NCI-H748 treated with DMSO at 0.1 percent for 48 hours (cell line): ENCODE measurements around the gene CLCN3.
"Not testable (repeated sequence)": the region's sequence is repeated elsewhere in the genome, so short reads cannot be mapped to it uniquely, and the experiment has no call there.

Experiments used
- DNase-seq: peaks from one replicate; lab custom pipeline; 2025; lab: John Stamatoyannopoulos, UW

Gene CLCN3

GRCh38 chr4:169657470-169658107 is 37.2 kb downstream of the CLCN3 start:
- no peak for DNase-seq

GRCh38 chr4:169658196-169658595 is 37.8 kb downstream of the CLCN3 start:
- DNase-seq, result peak; percentile 3

- DNase-seq, result no peak
Measured at GRCh38 chr4:169658975-169659715, 38.8 kb downstream of the CLCN3 start.

DNA sequence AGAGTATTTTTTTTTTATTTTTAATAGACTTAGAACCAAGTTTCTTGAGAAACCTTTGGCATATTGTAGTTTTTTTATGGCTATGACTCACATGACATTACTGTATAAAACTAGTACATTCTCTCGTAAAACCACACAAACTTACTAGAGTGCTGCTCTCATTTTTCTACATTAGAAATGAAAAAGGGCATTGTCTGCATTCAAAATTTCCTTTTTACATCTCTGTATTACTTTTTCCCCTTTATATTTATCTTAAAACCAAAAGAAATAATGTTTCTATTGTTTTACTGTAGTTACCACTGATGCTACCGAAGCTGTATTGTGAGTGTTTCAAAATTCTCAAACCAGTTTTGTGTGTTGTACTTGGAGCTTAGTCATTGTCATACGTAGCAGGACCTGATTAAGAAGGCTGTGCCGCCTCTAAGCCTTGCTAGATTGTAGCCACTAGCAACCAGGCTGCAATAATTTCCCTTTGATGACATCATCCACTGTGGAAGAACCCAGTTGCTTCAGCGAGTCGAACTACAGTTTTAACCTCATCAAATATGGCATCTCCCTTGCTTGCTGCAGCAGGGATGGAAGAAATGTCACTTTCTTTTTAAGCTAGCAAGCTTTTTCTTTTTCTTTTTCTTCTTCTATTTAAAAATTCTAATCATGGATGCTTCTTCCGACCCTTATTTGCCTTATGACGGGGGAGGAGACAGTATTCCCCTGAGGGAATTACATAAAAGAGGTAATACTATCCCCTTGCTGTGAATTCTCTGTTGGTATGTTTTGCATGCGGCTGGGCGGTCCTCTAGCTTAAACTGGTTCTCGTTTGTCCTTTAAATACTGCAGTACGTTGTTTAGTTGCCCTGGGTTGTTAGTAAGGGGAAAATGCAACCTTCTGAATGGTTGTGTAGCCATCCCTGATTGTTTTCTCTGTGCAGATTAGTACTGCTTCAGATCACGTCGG is 39.6 kb downstream of the CLCN3 start:
- DNase-seq, result peak; percentile 81

DNA sequence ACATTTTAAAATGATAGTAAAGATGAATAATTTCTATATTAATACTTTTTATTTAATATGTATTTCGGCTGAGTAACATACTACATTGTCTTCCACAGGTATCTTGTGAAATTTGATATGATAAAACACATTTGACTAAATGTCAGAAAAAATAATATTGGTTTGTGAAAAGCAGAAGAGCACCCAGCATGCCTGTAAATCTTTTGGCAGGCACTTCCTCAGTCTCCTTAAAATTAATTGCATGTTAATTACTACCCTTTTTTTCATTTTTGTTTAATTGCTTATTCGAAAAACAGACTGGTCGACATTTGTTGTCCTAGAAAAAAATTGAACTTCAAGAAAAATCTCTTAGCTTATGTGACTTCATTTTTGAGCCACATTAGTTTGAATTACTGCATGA is 40.6 kb downstream of the CLCN3 start:
- no peak for DNase-seq

- DNase-seq, result no peak
Measured at GRCh38 chr4:169661761-169662160, 41.4 kb downstream of the CLCN3 start.

DNA sequence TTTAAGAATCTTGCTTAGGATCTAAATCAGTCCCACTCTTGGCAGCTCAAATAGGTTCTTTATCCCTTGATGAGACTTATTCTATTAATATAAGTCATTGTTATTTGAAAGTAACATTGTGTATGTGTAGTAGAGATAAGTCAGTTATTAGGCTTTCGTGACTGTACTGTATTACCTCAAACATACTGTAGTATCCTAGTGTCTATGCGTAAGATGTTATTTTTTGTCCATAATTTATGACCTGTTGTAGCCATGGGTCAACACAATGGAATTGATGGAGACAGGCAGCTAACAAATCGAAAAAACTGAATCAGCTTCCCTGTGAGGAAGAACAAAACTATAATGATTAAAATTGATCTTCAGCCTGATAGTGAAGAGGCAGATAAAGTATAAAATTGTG is 41.8 kb downstream of the CLCN3 start:
- DNase-seq, result no peak

DNA sequence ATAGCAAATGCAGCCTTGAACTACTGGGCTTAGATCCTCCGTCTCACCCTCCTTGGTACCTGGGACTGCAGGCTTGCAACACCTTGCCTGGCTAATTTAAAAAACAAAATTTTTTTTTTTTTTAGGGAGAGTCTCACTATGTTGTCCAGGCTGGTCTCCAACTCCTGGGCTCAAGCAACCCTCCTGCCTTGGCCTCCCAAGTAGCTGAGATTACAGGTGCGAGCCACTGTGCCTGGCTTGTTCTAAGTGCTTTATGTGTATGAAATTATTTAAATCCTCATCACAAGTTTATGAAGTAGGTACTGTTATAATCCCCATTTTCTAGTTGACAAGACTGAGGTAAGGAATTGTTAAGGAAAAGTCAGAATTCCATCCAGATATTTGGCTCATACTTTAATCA is 43.0 kb downstream of the CLCN3 start:
- no peak for DNase-seq

DNA sequence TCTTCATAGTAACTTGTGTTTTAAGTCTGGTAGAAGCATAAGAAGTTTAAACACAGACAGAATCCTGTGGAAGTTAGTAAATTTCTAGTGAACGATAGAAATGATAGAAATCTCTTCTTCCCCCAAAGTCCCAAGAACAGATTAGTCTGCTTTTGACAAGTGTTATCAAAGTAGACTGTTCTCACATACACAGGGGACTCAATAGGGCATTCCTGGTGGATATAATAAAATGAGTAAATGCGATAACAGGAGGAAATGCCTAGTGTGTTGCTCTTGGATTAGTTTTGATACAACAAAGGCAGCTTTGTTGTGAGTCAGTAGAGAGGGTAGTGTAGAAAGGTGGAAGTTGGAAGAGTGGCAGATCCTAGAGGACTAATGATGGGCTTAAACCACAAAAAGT is 43.5 kb downstream of the CLCN3 start:
- DNase-seq, result no peak

GRCh38 chr4:169664615-169665014 is 44.2 kb downstream of the CLCN3 start:
- DNase-seq, result no peak

GRCh38 chr4:169665046-169665737 is 44.8 kb downstream of the CLCN3 start:
- no peak for DNase-seq

- no peak for DNase-seq
Measured at GRCh38 chr4:169668069-169668721, 47.8 kb downstream of the CLCN3 start.

GRCh38 chr4:169675825-169676224 is 55.4 kb downstream of the CLCN3 start:
- no peak for DNase-seq

GRCh38 chr4:169677150-169677748 is 56.9 kb downstream of the CLCN3 start:
- peak; percentile 54 for DNase-seq

GRCh38 chr4:169678486-169678885 is 58.1 kb downstream of the CLCN3 start:
- DNase-seq, result not testable (repeated sequence)

DNA sequence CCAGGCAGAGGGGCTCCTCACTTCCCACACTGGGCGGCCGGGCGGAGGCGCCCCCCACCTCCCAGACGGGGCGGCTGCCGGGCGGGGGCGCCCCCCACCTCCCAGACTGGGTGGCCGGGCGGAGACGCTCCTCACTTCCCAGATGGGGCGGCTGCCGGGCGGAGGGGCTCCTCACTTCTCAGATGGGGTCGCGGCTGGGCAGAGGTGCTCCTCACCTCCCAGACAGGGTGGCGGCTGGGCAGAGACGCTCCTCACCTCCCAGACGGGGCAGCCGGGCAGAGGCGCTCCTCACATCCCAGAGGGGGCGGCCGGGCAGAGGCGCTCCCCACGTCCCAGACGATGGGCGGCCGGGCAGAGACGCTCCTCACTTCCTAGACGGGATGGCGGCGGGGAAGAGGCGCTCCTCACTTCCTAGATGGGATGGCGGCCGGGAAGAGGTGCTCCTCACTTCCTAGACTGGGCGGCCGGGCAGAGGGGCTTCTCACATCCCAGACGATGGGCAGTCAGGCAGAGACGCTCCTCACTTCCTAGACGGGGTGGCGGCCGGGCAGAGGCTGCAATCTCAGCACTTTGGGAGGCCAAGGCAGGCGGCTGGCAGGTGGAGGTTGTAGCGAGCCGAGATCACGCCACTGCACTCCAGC is 58.7 kb downstream of the CLCN3 start:
- not testable (repeated sequence) for DNase-seq

DNA sequence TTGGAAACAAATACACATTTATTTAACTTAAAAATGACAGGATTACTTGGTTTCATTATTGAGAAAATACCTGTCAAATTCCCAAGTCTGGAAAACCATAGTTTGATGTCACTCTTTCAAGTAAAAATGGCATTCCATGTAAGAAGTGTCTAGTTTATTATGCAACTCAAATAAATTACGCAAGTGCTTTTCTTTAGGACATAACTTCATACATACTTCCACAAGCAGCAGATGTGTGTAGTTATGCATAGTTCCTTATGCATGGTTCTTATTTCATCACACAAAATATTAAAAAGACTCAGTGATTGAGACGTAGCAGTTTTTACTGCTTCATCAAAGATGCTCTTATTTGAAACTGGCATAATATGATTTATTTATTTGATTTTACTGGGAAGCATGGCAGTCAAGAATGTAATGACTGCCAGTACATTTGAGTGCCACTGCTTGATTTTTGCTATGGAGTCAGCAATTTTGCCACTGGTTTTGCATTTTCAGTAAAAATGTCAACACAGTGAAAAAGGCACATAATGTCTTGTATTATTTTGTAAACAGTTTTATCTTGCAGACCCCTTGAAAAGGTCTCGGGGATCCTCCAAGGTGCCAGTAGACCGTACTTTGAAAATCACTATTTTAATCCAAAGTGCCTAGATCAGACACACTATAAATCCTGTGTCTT is 62.1 kb downstream of the CLCN3 start:
- no peak for DNase-seq

DNA sequence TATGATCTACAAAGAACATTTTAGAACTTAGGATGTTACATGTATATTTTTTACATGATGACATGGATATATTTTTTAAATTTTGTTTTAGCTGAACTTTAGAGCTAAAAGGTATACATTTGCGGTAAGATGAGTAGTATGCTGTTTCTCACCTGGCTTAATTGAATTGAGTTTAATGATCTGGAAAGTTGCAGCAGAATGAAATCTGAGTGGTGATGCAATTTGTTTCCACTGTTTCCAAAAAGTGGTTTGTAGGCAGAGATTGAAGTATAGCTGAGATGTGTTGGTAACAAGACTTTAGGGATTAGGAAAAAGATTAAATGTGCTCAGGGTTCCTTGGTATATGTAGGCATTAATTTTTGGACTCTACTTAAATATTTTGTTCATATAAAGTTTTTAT is 69.3 kb downstream of the CLCN3 start:
- DNase-seq, result no peak

GRCh38 chr4:169690787-169691186 is 70.4 kb downstream of the CLCN3 start:
- DNase-seq, result no peak

DNA sequence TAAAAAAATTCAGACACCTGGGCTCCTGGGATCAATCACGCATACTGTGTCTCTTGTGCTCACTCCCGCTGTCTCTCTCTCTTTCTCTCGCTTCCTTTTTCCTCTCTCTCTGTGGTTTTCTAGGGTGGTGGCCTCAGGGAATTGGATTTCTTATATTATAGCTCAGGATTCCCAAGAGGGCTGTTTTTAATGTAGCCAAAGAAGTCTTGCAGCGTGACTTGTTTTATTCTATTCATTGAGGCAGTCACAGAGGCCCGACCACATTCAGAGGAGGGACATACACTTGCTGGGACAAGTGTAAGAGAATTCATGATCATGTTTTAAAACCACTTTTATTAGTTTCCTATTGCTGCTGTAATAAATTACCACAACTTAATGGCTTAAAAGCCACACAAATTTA is 78.0 kb downstream of the CLCN3 start:
- DNase-seq, result no peak
